Esophagus muscularis mucosa (tissue), 4 donors: ENCODE measurements around the gene ZNF275. TPM values are rescaled to one million over a fixed set of nuclear protein-coding genes. Genes with fewer than 3 reads are reported as not detected.

Experiments used
- DNase-seq: peaks from one replicate; pipeline ENCODE4 v3.0.0-alpha.2; 2017; ENCODE audit errors: extremely low spot score
- H3K27ac ChIP-seq, 4 donors: fragments of 200-600 bp; sonication (generic); replicated peaks in 1 of 4; 1 replicate in 3 of 4; 2 replicates in 1 of 4; pipeline ENCODE4 v1.5.1; 2016 to 2019; ENCODE audit warnings: mild to moderate bottlenecking in 1 of 4
- H3K27me3 ChIP-seq, 4 donors: fragments of 200-600 bp; sonication (generic); one replicate each; pipeline versions ENCODE4 v1.5.1 to v1.6.0; 2016 to 2019
- H3K36me3 ChIP-seq, 4 donors: fragments of 200-600 bp; sonication (generic); one replicate each; pipeline ENCODE4 v1.5.1; 2016 to 2019
- H3K4me1 ChIP-seq, 4 donors: fragments of 200-600 bp; sonication (generic); one replicate each; pipeline ENCODE4 v1.5.1; 2016 to 2019
- H3K4me3 ChIP-seq, 4 donors: fragments of 200-600 bp; sonication (generic); 1 replicate in 2 of 4; 2 replicates in 2 of 4; pipeline ENCODE4 v1.5.1; 2016 to 2019; ENCODE audit warnings: mild to moderate bottlenecking in 4 of 4, moderate library complexity in 1 of 4
- H3K9me3 ChIP-seq, 4 donors: fragments of 200-600 bp; sonication (generic); 1 replicate in 3 of 4; 2 replicates in 1 of 4; pipeline ENCODE4 v1.5.1; 2016 to 2019
- CTCF ChIP-seq, 3 experiments: fragments of 200-600 bp in 2 of 3; fragments of 450-650 bp in 1 of 3; sonication (generic) in 2 of 3; IDR thresholded peaks; one replicate each; pipeline ENCODE4 v1.5.1; 2017 to 2019; ENCODE audit warnings: antibody characterized with exemption in 3 of 3, mild to moderate bottlenecking in 2 of 3, moderate library complexity in 1 of 3
- EP300 ChIP-seq: sonication (generic); formaldehyde crosslinking; IDR thresholded peaks from one replicate; pipeline ENCODE4 v1.6.1; 2017; ENCODE audit warnings: antibody characterized with exemption
- POLR2A ChIP-seq: fragments of 450-650 bp; IDR thresholded peaks from one replicate; pipeline ENCODE4 v1.6.1; 2017; ENCODE audit warnings: antibody characterized with exemption, moderate library complexity, mild to moderate bottlenecking, low read depth
- POLR2AphosphoS5 ChIP-seq, 2 donors: sonication (generic); formaldehyde crosslinking; IDR thresholded peaks; one replicate each; pipeline ENCODE4 v1.6.1; 2017; ENCODE audit warnings: antibody characterized with exemption in 2 of 2
- WGBS: methylation state at CpG from one replicate; pipeline ENCODE4 v1.1.5; 2018; 5-methylcytosine and 5-hydroxymethylcytosine counted together
- intact Hi-C: fragments of 100-400 bp; cut with DNase I; formaldehyde crosslinking; loops from one replicate; pipeline ENCODE4 v1.15.1; 2023
- total RNA-seq, 4 donors: library from RNA; depleted of rRNA; stranded (reverse); fragments of >200 nt; gene quantifications; one replicate each; pipeline versions ENCODE4 v1.1.0 to v1.2.1, GENCODE V29; 2016

Gene ZNF275
- total RNA-seq, 4 donors from 2014 or later = 12.5 to 18.4 (median 17.4) TPM

DNA sequence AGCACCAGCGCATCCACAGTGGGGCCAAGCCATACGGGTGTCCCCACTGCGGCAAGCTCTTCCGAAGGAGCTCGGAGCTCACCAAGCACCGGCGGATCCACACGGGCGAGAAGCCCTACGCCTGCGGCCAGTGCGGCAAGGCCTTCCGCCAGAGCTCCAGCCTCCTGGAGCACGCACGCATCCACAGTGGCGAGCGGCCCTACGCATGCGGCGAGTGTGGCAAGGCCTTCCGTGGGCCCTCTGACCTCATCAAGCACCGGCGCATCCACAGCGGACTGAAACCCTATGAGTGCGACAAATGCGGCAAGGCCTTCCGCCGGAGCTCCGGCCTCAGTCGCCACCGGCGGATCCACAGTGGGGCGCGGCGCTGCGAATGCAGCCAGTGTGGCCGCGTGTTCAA, 13.6 kb downstream of the ZNF275 start:
- 98% methylated on average over 10 of the region's 38 CpGs for WGBS
- no peak for DNase-seq
- H3K36me3 ChIP-seq = peaks cover 12 to 59% (median 38%) of the 10 kb centered on the region in 4 donors

DNA sequence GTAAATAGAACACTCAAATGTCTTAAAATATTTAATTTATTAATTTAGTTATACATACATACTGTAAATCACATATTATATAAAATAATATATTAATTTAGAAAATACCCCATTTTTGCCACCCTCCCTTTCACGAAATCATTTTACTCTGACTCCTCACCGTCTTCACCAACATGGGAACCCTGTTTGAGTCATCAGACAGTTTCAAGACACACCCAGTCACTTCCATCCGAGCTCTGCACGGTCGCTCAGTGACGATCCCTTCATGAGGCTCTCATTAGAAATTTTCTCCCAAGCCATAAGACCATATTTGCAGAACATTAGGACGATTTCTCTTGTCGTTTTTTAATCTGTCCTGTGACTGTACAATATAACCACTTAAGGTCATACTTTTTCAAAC, 14.5 kb downstream of the ZNF275 start:
- Histone ChIP-seq H3K27me3 (no peaks in the 10 kb centered on the region), H3K27ac (no peak overlapping the region), H3K9me3 (no peaks in the 10 kb centered on the region), H3K36me3 (peaks cover 12 to 59% (median 38%) of the 10 kb centered on the region in 4 donors), H3K4me1 (no peaks in the 10 kb centered on the region), H3K4me3 (no peak overlapping the region)
- WGBS = 82% methylated on average over 8 of the region's 8 CpGs
- intact Hi-C loops = no loop called here
- TF ChIP-seq EP300 (no peak), POLR2AphosphoS5 (IDR thresholded peaks at IDR 0.05) (no peak), POLR2A (no peak), CTCF (IDR thresholded peaks at IDR 0.05) (no peak)
- no peak for DNase-seq

More for the DNA sequence above, 13.6 kb downstream of the ZNF275 start:
- intact Hi-C loops = no loop called here
- Histone ChIP-seq H3K4me1 (no peaks in the 10 kb centered on the region), H3K4me3 (no peak overlapping the region), H3K9me3 (no peaks in the 10 kb centered on the region), H3K27ac (no peak overlapping the region), H3K27me3 (no peaks in the 10 kb centered on the region)
- TF ChIP-seq EP300 = no peak
- TF ChIP-seq POLR2AphosphoS5 (IDR thresholded peaks at IDR 0.05) = no peak
- TF ChIP-seq POLR2A = no peak
- TF ChIP-seq CTCF (IDR thresholded peaks at IDR 0.05) = no peak

DNA sequence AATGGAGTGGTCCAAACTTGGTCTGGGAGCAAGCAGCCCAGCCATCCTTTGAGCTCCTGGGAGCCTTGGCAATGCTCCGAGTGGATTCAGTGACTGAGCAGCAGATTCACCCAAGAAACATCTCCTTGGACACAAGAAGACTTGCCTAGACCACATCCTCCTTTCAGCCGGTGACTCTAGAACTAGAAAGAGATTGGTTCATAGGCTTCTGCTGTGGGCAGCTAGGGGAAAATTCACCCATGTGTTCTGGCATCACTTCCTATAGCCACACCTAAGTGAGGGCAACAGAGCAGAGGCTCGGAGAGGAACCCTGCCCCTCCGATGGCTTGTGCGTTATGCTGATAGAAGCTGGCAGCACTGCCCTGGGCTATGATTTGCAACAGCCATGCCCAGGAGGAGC, 16.0 kb downstream of the ZNF275 start:
- 94% methylated on average over 2 of the region's 5 CpGs for WGBS
- Histone ChIP-seq H3K27me3 (no peaks in the 10 kb centered on the region), H3K9me3 (no peaks in the 10 kb centered on the region), H3K4me3 (no peak overlapping the region), H3K27ac (no peak overlapping the region), H3K4me1 (no peaks in the 10 kb centered on the region), H3K36me3 (peaks cover 6 to 54% (median 30%) of the 10 kb centered on the region in 4 donors)
- no peak for DNase-seq
- intact Hi-C loops = no loop called here
- TF ChIP-seq EP300 = no peak
- TF ChIP-seq CTCF (IDR thresholded peaks at IDR 0.05) = no peak
- no peak for TF ChIP-seq POLR2A
- TF ChIP-seq POLR2AphosphoS5 (IDR thresholded peaks at IDR 0.05) = no peak

GRCh38 chrX:153351981-153352380, 18.0 kb downstream of the ZNF275 start:
- 70% methylated on average over 6 of the region's 8 CpGs for WGBS
- DNase-seq = no peak

More at GRCh38 chrX:153351981-153352380, 18.0 kb downstream of the ZNF275 start:
- intact Hi-C loops = no loop called here
- Histone ChIP-seq H3K4me3 (no peak overlapping the region), H3K27me3 (no peaks in the 10 kb centered on the region), H3K9me3 (no peaks in the 10 kb centered on the region), H3K4me1 (no peaks in the 10 kb centered on the region), H3K27ac (no peak overlapping the region), H3K36me3 (peaks cover 4 to 35% (median 22%) of the 10 kb centered on the region in 4 donors)
- TF ChIP-seq EP300 = no peak
- TF ChIP-seq POLR2A = no peak
- TF ChIP-seq CTCF (IDR thresholded peaks at IDR 0.05) = no peak
- TF ChIP-seq POLR2AphosphoS5 (IDR thresholded peaks at IDR 0.05) = no peak
